H1 (cell line): ENCODE data around the gene L2HGDH. TPM values are rescaled to one million over a fixed set of nuclear protein-coding genes. Genes with fewer than 3 reads are reported as not detected.

Source experiments
- CTCF ChIA-PET: fragments of 300-600 bp; sonication (Branson Sonifier 250); formaldehyde crosslinking; loops from one replicate; lab custom pipeline; 2021; ENCODE audit not compliant: partially characterized antibody; lab: Charles Lee
- POLR2A ChIA-PET: fragments of 300-600 bp; sonication (Branson Sonifier 250); formaldehyde crosslinking; loops from one replicate; lab custom pipeline; 2021; ENCODE audit warnings: inconsistent platforms; ENCODE audit not compliant: partially characterized antibody; lab: Charles Lee
- DNase-seq, 2 experiments: peaks; one replicate each; pipeline versions ENCODE4 v3.0.0 to v3.0.0-alpha.2; 2010 to 2022; ENCODE audit warnings: low spot score in 2 of 2, low read depth in 1 of 2, mixed read lengths in 1 of 2
- FAIRE-seq: peaks from 2 replicates; lab custom pipeline; 2011; peaks lifted over from hg19 to GRCh38; lab: Jason Lieb, UNC
- H2AFZ ChIP-seq: 2 replicates; pipeline ENCODE4 v1.8.1; 2012; ENCODE audit warnings: low read length, inconsistent platforms
- H2AK5ac ChIP-seq: 2 replicates; pipeline ENCODE4 v1.6.1; 2013; ENCODE audit warnings: low read depth, low read length
- H2BK120ac ChIP-seq: replicated peaks from 2 replicates; pipeline ENCODE3; 2013; ENCODE audit warnings: low read depth, low read length, inconsistent platforms
- H2BK12ac ChIP-seq: 2 replicates; pipeline ENCODE4 v1.6.1; 2013; ENCODE audit warnings: low read depth, low read length
- H2BK15ac ChIP-seq: 2 replicates; pipeline ENCODE4 v1.6.1; 2013; ENCODE audit warnings: low read length
- H2BK20ac ChIP-seq: 2 replicates; pipeline ENCODE4 v1.6.1; 2013; ENCODE audit warnings: low read length
- H2BK5ac ChIP-seq: 2 replicates; pipeline ENCODE4 v1.6.1; 2013; ENCODE audit warnings: low read depth, low read length
- H3K14ac ChIP-seq: 2 replicates; pipeline ENCODE4 v1.6.1; 2013; ENCODE audit warnings: inconsistent platforms; ENCODE audit not compliant: insufficient read length
- H3K18ac ChIP-seq: 2 replicates; pipeline ENCODE4 v1.6.1; 2013; ENCODE audit warnings: low read length; ENCODE audit errors: extremely low read depth
- H3K23ac ChIP-seq: 2 replicates; pipeline ENCODE4 v1.6.1; 2013; ENCODE audit warnings: inconsistent platforms; ENCODE audit not compliant: insufficient read length
- H3K23me2 ChIP-seq: 2 replicates; pipeline ENCODE4 v1.6.1; 2013; ENCODE audit warnings: low read depth, low read length
- H3K27ac ChIP-seq: 2 replicates; pipeline ENCODE4 v1.6.1; 2011; ENCODE audit warnings: low read depth, low read length, inconsistent platforms
- H3K27me3 ChIP-seq, 4 experiments: replicated peaks in 1 of 4; 1 replicate in 1 of 4; 2 replicates in 3 of 4; pipeline versions ENCODE4 v1.6.1 to v1.8.1; 2011 to 2013; ENCODE audit warnings: low read length in 3 of 4, mild to moderate bottlenecking in 3 of 4, inconsistent platforms in 2 of 4, mixed read lengths in 2 of 4, moderate library complexity in 1 of 4; ENCODE audit not compliant: control insufficient read depth in 3 of 4, insufficient read depth in 3 of 4; ENCODE audit errors: extremely low read depth in 1 of 4
- H3K36me3 ChIP-seq, 4 experiments: 2 replicates each; pipeline versions ENCODE4 v1.6.1 to v1.8.1; 2011 to 2013; ENCODE audit warnings: mild to moderate bottlenecking in 4 of 4, low read length in 3 of 4, moderate library complexity in 2 of 4, control low read depth in 1 of 4, inconsistent platforms in 1 of 4; ENCODE audit not compliant: insufficient read depth in 4 of 4, control insufficient read depth in 2 of 4
- H3K4ac ChIP-seq: replicated peaks from 2 replicates; pipeline ENCODE3; 2013; ENCODE audit warnings: low read length, low read depth, mixed read lengths, inconsistent platforms; ENCODE audit not compliant: insufficient read length
- H3K4me1 ChIP-seq, 4 experiments: replicated peaks in 1 of 4; 1 replicate in 1 of 4; 2 replicates in 3 of 4; pipeline versions ENCODE4 v1.6.1 to v1.8.1; 2011 to 2013; ENCODE audit warnings: low read length in 3 of 4, inconsistent platforms in 2 of 4, mixed read lengths in 1 of 4; ENCODE audit not compliant: insufficient read depth in 4 of 4, control insufficient read depth in 3 of 4
- H3K4me2 ChIP-seq, 2 experiments: 2 replicates each; pipeline versions ENCODE4 v1.6.1 to v1.8.1; 2011 to 2013; ENCODE audit warnings: low read depth in 2 of 2, low read length in 2 of 2, control low read depth in 1 of 2, inconsistent platforms in 1 of 2, mild to moderate bottlenecking in 1 of 2; ENCODE audit not compliant: insufficient read depth in 1 of 2
- H3K4me3 ChIP-seq, 4 experiments: fragments of 200-600, 300-600 bp in 1 of 4; sonication (generic), shearing (Covaris generic), sonication (Bioruptor Twin) in 1 of 4; 2 replicates each; pipeline versions ENCODE4 v1.5.1 to v1.8.1; 2011 to 2016; ENCODE audit warnings: low read length in 4 of 4, low read depth in 3 of 4, control low read depth in 2 of 4, inconsistent platforms in 2 of 4, mild to moderate bottlenecking in 2 of 4, mixed read lengths in 1 of 4, moderate library complexity in 1 of 4; ENCODE audit not compliant: insufficient read depth in 2 of 4; ENCODE audit errors: extremely low read depth in 1 of 4
- H3K56ac ChIP-seq: replicated peaks from 2 replicates; pipeline ENCODE3; 2013; ENCODE audit warnings: low read depth, mild to moderate bottlenecking, mixed read lengths, low read length, inconsistent platforms; ENCODE audit not compliant: insufficient read length
- H3K79me1 ChIP-seq: 2 replicates; pipeline ENCODE4 v1.6.1; 2013; ENCODE audit warnings: low read depth, low read length, control low read depth
- H3K79me2 ChIP-seq, 2 experiments: 2 replicates each; pipeline versions ENCODE4 v1.6.1 to v1.8.1; 2012 to 2013; ENCODE audit warnings: low read length in 2 of 2, mild to moderate bottlenecking in 2 of 2, inconsistent platforms in 1 of 2; ENCODE audit not compliant: insufficient read depth in 2 of 2, control insufficient read depth in 1 of 2
- H3K9ac ChIP-seq, 4 experiments: replicated peaks in 1 of 4; 1 replicate in 1 of 4; 2 replicates in 3 of 4; pipeline versions ENCODE4 v1.6.1 to v1.8.1; 2011 to 2013; ENCODE audit warnings: low read depth in 3 of 4, low read length in 3 of 4, control low read depth in 2 of 4, mild to moderate bottlenecking in 2 of 4, moderate library complexity in 2 of 4, inconsistent platforms in 1 of 4; ENCODE audit errors: extremely low read depth in 1 of 4
- H3K9me3 ChIP-seq, 2 experiments: 2 replicates each; pipeline versions ENCODE4 v1.6.1 to v1.8.1; 2012 to 2013; ENCODE audit warnings: mild to moderate bottlenecking in 2 of 2, moderate library complexity in 2 of 2, control low read depth in 1 of 2, inconsistent platforms in 1 of 2, low read depth in 1 of 2, low read length in 1 of 2, mixed read lengths in 1 of 2; ENCODE audit not compliant: insufficient read depth in 2 of 2
- H4K20me1 ChIP-seq, 2 experiments: replicated peaks in 1 of 2; 2 replicates each; pipeline versions ENCODE3 to v1.8.1; 2011 to 2013; ENCODE audit warnings: inconsistent platforms in 2 of 2, low read length in 2 of 2, mild to moderate bottlenecking in 1 of 2; ENCODE audit not compliant: insufficient read depth in 2 of 2, control insufficient read depth in 1 of 2
- H4K5ac ChIP-seq: 2 replicates; pipeline ENCODE4 v1.6.1; 2013; ENCODE audit warnings: low read length, low read depth, mixed read lengths, inconsistent platforms; ENCODE audit not compliant: insufficient read length
- H4K8ac ChIP-seq: 2 replicates; pipeline ENCODE4 v1.8.0; 2013; ENCODE audit warnings: mild to moderate bottlenecking, moderate library complexity, low read length, inconsistent platforms; ENCODE audit not compliant: insufficient read depth; ENCODE audit errors: extremely low read depth
- H4K91ac ChIP-seq: replicated peaks from 2 replicates; pipeline ENCODE3; 2013; ENCODE audit warnings: low read length, mixed read lengths, inconsistent platforms; ENCODE audit not compliant: insufficient read length
- BACH1 ChIP-seq: IDR thresholded peaks from 2 replicates; pipeline ENCODE4 v1.6.1; 2012; ENCODE audit warnings: low read length, improper control_type of control experiment
- CEBPB ChIP-seq: IDR thresholded peaks from 2 replicates; pipeline ENCODE4 v1.6.1; 2012; ENCODE audit warnings: low read depth, low read length
- CHD2 ChIP-seq: IDR thresholded peaks from 2 replicates; pipeline ENCODE4 v1.6.1; 2012; ENCODE audit warnings: low read length, improper control_type of control experiment
- EGR1 ChIP-seq: IDR thresholded peaks from 2 replicates; pipeline ENCODE4 v1.6.1; 2011; ENCODE audit warnings: low read depth, low read length, borderline replicate concordance
- GABPA ChIP-seq: IDR thresholded peaks from 2 replicates; pipeline ENCODE4 v1.6.1; 2011; ENCODE audit warnings: mild to moderate bottlenecking, low read length, moderate library complexity, borderline replicate concordance; ENCODE audit not compliant: insufficient read depth
- KDM4A ChIP-seq: IDR thresholded peaks from one replicate; pipeline ENCODE4 v1.7.1; 2012; ENCODE audit warnings: low read depth, mild to moderate bottlenecking, moderate library complexity, low read length, inconsistent platforms; ENCODE audit not compliant: severe bottlenecking
- KDM5A ChIP-seq: fragments of 200-600 bp; IDR thresholded peaks from 2 replicates; pipeline ENCODE4 v1.7.1; 2012; ENCODE audit warnings: mild to moderate bottlenecking, low read length, inconsistent platforms, mixed read lengths
- POU5F1 ChIP-seq: IDR thresholded peaks from 2 replicates; pipeline ENCODE4 v1.6.1; 2011; ENCODE audit warnings: low read depth, mild to moderate bottlenecking, low read length, moderate library complexity
- SP2 ChIP-seq: IDR thresholded peaks from 2 replicates; pipeline ENCODE4 v1.6.1; 2012; ENCODE audit warnings: mild to moderate bottlenecking, low read length, inconsistent platforms
- SP4 ChIP-seq: IDR thresholded peaks from 2 replicates; pipeline ENCODE4 v1.6.1; 2012; ENCODE audit warnings: low read length, inconsistent platforms
- SRF ChIP-seq: IDR thresholded peaks from 2 replicates; pipeline ENCODE4 v1.6.1; 2011; ENCODE audit warnings: mild to moderate bottlenecking, low read depth, low read length, moderate library complexity
- SUZ12 ChIP-seq: fragments of 200-600 bp; sonication (generic); IDR thresholded peaks from 2 replicates; pipeline ENCODE4 v1.6.1; 2012; ENCODE audit warnings: mild to moderate bottlenecking, inconsistent platforms, low read length, moderate library complexity, mixed read lengths
- TCF12 ChIP-seq: IDR thresholded peaks from 2 replicates; pipeline ENCODE4 v1.6.1; 2011; ENCODE audit warnings: low read depth, mild to moderate bottlenecking, low read length
- YY1 ChIP-seq: IDR thresholded peaks from 2 replicates; pipeline ENCODE4 v1.6.1; 2011; ENCODE audit warnings: low read depth, mild to moderate bottlenecking, low read length
- WGBS, 2 experiments: shearing (Covaris generic) in 1 of 2; methylation state at CpG; one replicate each; pipeline versions ENCODE4 v1.1.6 to v1.1.7; 2013 to 2015; ENCODE audit warnings: low lambda C conversion rate in 2 of 2, mixed read lengths in 2 of 2, inconsistent platforms in 1 of 2, low coverage in 1 of 2, missing lambda C conversion rate in 1 of 2; ENCODE audit not compliant: insufficient replicate concordance in 2 of 2, insufficient coverage in 1 of 2, insufficient read length in 1 of 2; ENCODE audit errors: extremely low coverage in 1 of 2, missing lambda C conversion rate in 1 of 2; 5-methylcytosine and 5-hydroxymethylcytosine counted together
- polyA plus RNA-seq, 7 experiments: library from polyadenylated mRNA; depleted of rRNA in 3 of 7; stranded (reverse) in 5 of 7; unstranded in 2 of 7; fragments of >200 nt in 5 of 7; fragments of 200-250 nt in 2 of 7; gene quantifications; 1 replicate in 5 of 7; 2 replicates in 1 of 7; 4 replicates in 1 of 7; pipeline versions ENCODE4 v1.2.1 to v1.2.3, GENCODE V29; 2011 to 2013; ENCODE audit warnings: missing spikeins in 2 of 7, mixed read lengths in 2 of 7
- total RNA-seq: library from RNA; stranded (reverse); fragmentation: NEBNext Ultra II Directional; extraction: Animal tissue kit (Norgen Biotek cat#: 25700); gene quantifications from 2 replicates; pipeline ENCODE4 v1.2.1, GENCODE V29; 2021
- TF ChIP-seq, protein P1 (sequence below): IDR thresholded peaks from 2 replicates; pipeline ENCODE4 v1.6.1; 2011; ENCODE audit warnings: low read depth, mild to moderate bottlenecking, low read length; ENCODE audit not compliant: insufficient read depth

Gene L2HGDH
- total and polyA plus RNA-seq, 2 of the 8 experiments (the other 6 are each of a cell fraction or from before 2014, with no cell fraction given): 12.2 to 28.6 TPM

DNA sequence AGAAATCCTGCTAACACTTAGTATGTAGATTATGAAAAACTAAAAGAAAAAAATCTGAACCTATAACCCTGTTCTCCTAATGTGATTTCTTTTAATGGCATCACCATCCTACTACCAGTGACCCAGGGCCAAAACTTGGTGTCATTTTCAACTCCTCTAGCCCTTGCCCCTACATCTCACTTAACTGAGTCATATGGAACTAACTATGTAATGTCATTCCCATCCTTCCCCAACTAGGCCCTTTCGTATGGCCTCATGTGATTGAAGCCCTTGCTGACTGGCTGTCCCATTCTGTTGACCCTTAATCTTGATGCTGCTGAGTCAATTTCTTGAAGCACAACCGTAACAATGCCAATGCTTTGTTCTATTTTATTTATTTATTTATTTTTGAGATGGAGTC lies 7.7 kb upstream of the L2HGDH start:
- no peak overlapping the region for H2BK5ac ChIP-seq
- no peak overlapping the region for H3K4me2 ChIP-seq
- peaks cover 0 to 26% of the 10 kb centered on the region in 2 experiments; a peak in 2 of 4 replicates for H3K79me2 ChIP-seq
- ChIA-PET POLR2A (interaction anchor here (1.3 to 2.0 kb wide), 4 partner anchors 12 to 207 kb away, joined by 3 to 7 read pairs (median 4); no protein-coding TSS in a partner anchor), CTCF (interaction anchor here (0.6 to 3.5 kb wide), 17 partner anchors 8 to 457 kb away, joined by 3 to 30 read pairs (median 4); partner anchors contain the start of gene ATL1)
- no peaks in the 10 kb centered on the region for H3K4me1 ChIP-seq
- H3K27me3 ChIP-seq: no peaks in the 10 kb centered on the region
- no peak overlapping the region for H3K4ac ChIP-seq
- FAIRE-seq: no peak
- peaks cover 8% of the 10 kb centered on the region; the same call in 1 of the 2 replicates for H3K79me1 ChIP-seq
- H2BK15ac ChIP-seq: no peak overlapping the region
- no peak overlapping the region for H2BK20ac ChIP-seq
- no peak overlapping the region for H4K91ac ChIP-seq
- no peak overlapping the region for H3K56ac ChIP-seq
- no peak overlapping the region for H2AK5ac ChIP-seq
- no peaks in the 10 kb centered on the region for H3K9me3 ChIP-seq
- no peak overlapping the region for H3K14ac ChIP-seq
- no peak overlapping the region for H3K18ac ChIP-seq
- no peak overlapping the region for H4K8ac ChIP-seq
- 83% methylated on average over 2 of the region's 2 CpGs; no CpG with 5 or more reads in 1 of the 2 experiments for WGBS, 2 experiments
- no peak for DNase-seq
- H3K36me3 ChIP-seq: peaks cover 2 to 12% (median 8%) of the 10 kb centered on the region in 4 experiments
- H3K4me3 ChIP-seq: no peak overlapping the region
- no peak overlapping the region for H2AFZ ChIP-seq
- H3K27ac ChIP-seq: no peak overlapping the region
- no peak overlapping the region for H2BK120ac ChIP-seq
- no peak overlapping the region for H4K5ac ChIP-seq
- H4K20me1 ChIP-seq: peaks cover 0 to 1% of the 10 kb centered on the region in 2 experiments
- no peak overlapping the region for H2BK12ac ChIP-seq
- no peak overlapping the region for H3K9ac ChIP-seq
- H3K23me2 ChIP-seq: no peaks in the 10 kb centered on the region
- H3K23ac ChIP-seq: no peak overlapping the region
- TF ChIP-seq TCF12: no peak
- TF ChIP-seq KDM5A: no peak
- no peak for TF ChIP-seq GABPA
- TF ChIP-seq SUZ12: no peak
- TF ChIP-seq, protein P1, sequence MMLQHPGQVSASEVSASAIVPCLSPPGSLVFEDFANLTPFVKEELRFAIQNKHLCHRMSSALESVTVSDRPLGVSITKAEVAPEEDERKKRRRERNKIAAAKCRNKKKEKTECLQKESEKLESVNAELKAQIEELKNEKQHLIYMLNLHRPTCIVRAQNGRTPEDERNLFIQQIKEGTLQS: no peak
- TF ChIP-seq CHD2: no peak
- no peak for TF ChIP-seq SRF
- no peak for TF ChIP-seq BACH1
- no peak for TF ChIP-seq EGR1
- no peak for TF ChIP-seq SP4
- TF ChIP-seq CEBPB: no peak
- TF ChIP-seq YY1: no peak
- no peak for TF ChIP-seq POU5F1
- TF ChIP-seq SP2: no peak
- TF ChIP-seq KDM4A: no peak
